Activated CD4-positive, alpha-beta T cell treated with anti-CD3 and anti-CD28 coated beads, Interleukin-2, Interleukin-4, amounts not matched to agents 100 ng/mL and 50 ng/mL, durations not matched to agents 16 hours and 8 hours (primary cell): Measurements from ENCODE around the gene C3orf22.

Experiments used
- DNase-seq: peaks from one replicate; pipeline ENCODE4 v3.0.0-alpha.2; 2020; ENCODE audit warnings: low spot score

The C3orf22 gene

GRCh38 chr3:126556637-126557414 is 1.9 kb downstream of the C3orf22 start:
- no peak for DNase-seq

DNA sequence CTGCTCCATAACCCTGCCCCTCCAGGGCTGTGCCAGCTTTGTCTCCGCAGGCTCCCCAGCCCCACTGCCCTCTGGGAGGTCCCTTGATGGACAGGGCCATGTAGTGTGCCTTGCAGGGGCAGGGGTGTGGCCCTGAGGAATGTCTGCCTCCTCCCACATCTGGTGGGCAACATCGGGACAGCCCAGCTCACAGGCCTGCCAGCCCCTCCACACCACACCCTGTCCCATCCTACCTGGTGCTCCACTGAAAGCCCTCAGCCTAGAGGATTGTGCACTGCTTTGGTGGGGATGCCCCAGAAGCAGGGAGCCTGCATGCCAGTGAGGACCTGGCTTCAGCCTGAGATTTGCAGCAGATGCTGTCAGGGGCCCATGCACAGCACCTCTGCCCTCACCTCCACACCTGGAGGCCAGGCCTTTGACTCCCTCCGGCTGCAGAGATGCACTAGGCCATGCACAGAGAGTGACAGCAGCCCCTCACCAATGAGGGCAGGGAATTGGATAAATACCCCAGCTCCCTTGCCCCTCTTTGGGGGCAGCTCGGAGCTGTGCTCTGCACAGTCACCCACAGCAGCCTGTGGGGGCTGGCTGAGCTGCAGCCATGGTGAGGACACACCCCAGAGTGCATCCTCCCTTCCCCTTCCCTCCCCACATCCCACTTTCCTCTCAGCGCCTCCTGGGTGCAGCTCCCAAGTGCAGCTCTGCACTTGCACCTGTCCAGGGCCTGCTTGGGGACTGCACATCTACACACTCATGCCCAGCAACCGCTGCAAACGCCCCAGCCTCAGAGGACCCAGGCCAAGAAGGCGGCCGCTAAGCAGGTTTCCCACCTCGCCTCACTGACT is 2.7 kb downstream of the C3orf22 start:
- DNase-seq: no peak

- DNase-seq: no peak
These were observed 3.9 kb downstream of the C3orf22 start for GRCh38 chr3:126554560-126555525.

DNA sequence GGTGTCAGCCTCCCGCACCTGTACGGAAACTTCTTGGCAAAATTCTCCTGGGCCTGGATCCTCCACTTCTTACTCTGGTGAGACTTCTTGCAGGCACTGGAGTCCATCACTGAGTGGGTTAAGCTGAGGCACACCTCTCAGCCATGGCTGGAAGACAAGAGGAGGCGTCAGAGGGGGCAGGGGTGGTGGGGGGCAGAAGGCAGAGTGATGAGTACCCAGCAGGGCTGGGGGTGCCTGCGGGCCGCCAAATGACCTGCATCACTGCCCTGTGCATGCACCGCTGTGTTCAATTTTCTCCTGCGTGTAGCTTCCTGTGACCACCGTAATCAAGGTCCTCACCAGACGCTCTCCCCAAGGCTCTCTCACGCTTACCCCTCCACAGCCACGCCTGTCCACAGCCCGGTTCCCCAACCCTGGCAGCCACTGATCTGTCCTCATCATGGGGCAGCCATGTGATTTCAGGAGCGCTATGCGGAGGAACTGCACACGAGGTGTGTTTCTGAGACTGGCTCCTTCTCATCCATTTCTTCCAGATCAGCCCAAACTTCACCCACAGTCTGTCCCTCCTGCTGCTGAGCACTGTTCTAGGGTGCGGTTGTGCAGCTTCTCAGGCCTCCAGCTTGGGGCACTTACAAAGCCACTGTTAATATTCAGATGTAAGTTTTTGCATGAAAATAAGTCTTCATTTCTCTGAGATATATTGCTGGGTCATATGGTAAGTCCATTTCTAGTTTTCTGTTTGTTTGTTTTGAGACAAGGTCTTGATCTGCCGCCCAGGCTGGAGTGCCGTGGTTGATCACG is 5.2 kb downstream of the C3orf22 start:
- DNase-seq: no peak

DNA sequence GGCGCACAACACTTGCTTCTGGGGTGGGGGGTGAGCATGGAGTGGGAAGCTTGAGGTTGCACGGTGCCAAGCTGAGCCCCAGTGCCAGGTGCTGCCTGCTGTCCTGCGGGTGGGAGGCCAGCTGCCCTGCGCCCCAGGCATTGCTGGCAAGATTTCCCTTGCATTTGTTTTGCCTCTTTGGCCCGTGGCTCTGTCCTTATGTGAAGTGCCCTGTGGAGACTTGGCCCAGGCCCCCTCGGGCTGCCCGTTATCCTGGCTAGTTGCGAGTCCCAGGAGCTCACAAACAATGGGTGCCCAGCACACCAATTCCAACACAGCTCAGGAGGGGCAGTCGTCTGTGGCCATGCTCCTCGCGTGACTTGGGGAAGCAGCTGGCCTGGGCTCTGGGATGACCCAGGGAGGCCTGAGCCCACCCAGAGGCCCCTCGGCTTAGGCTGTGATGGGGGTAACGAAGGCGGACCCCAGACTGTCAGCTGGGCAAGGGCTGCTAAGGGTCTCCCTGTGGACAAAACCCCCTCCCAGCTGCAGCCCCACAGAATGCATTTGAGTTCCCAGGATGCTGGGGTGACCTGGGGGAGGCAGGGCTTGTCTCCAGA is 5.9 kb downstream of the C3orf22 start:
- DNase-seq: no peak

DNA sequence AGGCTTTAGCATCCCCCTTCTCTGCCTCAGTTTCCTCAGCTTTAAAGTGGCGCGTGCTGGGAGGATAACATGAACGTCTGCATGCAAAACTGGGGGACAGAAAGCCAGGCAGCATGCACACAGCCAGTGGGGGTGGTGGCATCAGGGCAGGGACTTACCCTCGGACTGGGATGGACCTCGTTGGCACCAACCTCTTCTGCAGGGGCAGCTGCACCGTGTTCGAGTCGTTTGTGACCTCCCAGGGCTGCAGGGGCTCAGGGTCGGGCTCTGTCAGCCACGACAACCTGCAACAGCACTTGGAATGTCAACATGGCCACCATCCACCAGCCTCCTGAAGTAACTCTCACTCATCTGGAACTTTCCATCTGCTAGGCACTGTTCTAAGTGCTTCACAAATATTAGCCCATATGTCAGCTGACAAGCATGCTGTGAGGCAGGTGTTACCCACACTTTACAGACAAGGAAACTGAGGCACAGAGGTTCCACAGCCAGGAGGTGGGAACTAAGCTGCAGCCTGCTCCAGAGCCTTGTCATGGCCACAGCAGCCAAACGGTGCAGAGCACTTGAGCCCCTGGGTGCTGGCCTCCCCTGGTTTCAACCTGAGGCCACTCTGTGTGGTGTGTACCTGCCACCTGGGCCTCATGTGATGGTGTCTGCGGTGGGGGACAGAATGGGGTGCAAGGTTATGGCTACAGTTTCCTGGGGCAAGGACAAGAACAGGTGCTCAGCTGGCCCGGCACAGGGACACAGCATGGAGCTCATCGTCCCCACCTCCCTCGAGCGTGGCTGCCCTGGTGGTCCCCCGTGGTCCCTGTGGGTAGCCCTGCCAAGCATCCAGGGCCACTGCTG is 6.7 kb downstream of the C3orf22 start:
- no peak for DNase-seq

DNA sequence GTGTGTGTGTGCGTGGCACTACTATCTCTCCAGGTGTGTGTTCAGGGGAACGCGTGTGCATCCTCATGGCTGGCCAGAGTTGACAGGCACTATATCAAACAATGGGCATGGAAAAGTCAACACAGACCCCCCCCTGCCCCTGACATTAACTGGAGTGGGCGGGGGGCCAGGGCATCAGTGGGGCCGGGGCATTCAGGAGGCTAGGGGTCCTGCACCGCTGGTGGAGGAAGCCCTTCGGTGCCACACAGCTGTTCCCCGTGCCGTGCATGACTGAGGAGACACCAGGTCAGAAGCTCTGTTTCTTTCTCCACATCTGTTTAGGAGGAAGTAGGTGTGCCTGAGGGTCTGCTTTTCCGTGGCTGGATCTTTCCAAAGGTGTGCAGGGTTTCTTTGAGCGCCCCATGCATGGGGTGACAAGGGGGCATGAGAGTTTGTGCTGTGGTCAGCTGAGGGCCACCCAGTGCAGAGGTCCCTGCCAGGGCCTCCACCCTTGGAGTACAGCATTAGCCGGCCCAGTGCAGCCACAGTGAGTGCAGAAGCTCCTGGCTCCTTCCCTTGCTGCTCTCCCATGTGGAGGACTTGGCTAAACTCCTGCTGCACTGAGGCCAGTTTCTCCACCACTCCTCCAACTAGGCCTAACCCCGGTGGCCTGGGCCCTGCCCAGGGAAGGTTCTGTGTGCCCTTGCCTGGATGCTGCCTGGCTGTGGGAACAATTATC is 7.5 kb downstream of the C3orf22 start:
- no peak for DNase-seq

GRCh38 chr3:126550488-126551051 is 8.2 kb downstream of the C3orf22 start:
- no peak for DNase-seq

GRCh38 chr3:126549861-126550487 is 8.8 kb downstream of the C3orf22 start:
- no peak for DNase-seq

DNA sequence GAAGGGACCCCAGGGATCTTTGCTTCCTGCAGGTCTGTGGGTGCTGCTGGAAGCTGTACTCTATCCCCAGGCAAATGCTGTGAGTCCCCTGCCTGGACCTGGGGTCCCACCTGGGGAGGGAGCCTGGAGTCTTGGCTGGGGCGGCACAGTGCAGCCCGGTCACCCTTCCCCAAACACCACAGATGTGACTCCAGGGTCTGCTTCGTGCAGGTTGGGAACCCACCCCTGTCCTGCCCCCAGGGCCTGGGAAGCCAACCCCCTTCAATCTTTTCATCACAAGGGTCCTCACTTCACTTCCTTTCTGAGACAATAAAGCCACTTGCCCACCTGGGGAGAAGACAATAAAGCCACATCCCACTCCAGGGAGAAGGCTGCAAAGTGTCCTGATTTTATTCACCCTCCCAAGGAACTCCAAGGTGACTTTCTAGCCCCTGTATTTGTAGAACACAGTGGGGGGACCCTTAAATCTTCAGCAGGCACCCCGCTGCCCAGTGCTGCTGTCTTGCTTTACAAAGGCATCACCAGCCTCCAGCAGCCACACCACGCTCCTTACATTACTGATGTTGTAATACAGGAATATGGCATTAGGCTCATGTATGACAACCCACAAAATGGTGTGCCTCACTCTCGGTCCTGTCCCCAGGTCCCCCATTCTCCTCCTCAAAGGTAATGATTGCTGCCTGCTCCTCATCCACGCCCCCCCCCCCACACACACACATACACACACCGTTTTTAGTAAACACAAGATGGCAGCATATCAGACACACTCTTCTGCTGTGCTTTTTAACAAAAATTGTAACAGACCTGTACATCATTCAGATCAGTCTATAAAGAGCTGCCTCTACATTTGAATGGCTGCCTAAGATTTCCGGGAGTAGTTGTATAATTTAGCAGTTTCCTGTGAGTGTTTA is 9.9 kb downstream of the C3orf22 start:
- no peak for DNase-seq

DNA sequence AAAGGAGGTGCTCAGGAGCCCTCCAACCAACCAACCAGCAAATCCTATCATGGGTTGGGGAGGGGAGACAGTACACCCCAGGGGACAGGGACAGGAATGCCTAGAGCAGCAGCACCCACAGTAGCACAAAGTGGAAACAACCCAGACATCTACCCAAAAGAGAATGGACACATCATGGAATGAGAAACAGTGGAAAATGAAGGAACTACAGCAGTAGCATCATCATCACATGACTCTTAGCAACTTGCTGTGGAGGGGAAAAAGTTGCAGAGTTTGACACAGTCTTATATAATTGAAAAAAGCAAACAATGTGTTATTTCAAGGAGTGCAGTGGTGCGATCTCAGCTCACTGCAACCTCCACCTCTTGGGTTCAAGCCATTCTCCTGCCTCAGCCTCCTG is 11.0 kb downstream of the C3orf22 start:
- DNase-seq: no peak

- DNase-seq: no peak
These were observed 12.0 kb downstream of the C3orf22 start for GRCh38 chr3:126546549-126547239.

DNA sequence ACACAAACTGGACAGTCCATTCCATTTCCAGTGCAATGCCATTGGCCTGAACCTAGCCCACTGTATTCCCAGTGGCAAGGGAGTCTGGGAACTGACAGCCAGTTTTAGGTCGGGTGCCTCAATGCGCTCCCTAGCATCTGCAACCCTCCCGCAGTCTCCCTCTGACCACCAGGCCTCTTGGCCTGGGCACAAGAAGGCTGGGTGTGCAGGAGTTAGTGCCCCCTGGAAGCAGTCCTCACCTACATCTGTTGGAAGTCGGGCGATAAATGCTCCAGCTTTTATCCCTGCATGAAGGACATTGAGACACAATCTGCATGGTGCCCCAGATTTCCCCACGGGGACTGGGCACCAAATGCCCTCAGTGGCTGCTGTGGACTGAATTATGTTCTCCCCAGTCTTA is 12.7 kb downstream of the C3orf22 start:
- DNase-seq: no peak

GRCh38 chr3:126545544-126545943 is 13.2 kb downstream of the C3orf22 start:
- no peak for DNase-seq

DNA sequence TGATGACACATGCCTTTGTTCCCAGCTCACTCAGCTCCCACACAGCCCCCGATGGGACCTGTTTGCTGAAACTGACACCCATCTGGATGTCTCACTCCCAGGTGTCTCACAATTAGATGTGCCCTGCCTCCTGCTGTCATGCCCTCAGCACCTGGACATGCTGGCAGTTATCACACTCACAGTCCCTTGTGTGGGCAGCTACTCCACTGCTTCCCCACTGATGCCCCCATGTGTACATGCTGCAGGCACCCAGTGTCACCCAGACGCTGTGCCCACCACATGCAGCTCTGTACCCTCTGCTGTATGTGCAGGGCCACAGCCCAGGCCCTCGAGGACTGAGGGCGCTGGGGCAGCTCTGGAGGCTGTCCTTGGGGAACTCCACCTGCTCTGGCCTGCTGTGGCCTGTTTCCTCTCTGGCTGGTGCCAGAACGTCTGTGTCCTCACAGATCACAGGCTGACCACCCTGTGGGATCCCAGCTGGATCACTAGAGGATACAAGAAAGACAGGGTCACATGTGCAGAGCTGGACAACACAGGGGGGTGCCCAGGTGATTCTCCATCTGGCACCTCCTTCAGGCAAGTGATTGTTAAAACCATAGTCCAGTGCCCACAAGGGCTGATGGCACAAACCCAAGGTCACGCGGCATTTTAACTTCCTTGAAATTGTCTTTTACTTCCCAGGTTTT is 14.0 kb downstream of the C3orf22 start:
- DNase-seq: no peak

DNA sequence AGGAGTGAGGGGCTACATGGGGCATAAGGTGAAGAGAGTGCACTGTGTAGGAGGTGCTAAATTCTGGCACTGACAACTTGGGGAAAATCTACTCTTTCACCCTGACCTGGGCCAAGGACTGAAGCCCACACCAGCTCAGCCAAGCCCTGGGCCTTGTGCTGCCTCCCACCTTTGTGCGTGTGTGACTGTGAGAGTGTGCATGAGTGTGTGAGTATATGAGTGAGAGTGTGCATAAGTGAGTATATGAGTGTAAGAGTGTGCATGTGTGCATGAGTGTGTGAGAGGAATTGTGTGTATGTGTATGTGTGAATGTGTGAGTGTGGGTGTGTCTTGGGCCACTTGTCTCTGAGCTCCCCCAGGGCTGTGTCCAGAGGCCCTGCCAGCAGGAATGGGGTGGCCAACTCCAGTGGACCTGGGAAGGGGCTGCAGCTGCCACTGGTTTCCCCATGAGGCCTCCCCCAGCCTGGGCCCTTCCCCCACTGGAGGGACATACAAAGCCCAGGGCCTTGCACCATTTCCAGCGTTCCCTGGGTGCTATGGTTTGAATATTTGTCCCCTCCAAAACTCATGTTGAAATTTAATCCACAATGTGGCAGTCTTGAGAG is 15.2 kb downstream of the C3orf22 start:
- DNase-seq: no peak
